HEK293T (cell line): ENCODE measurements around the gene SRP68.

Experiments
- ARNT ChIP-seq: fragments of 450-650 bp; IDR thresholded peaks from 2 replicates; pipeline ENCODE4 v1.6.1; 2017; ENCODE audit warnings: mild to moderate bottlenecking
- BHLHE40 ChIP-seq: fragments of 450-650 bp; IDR thresholded peaks from 2 replicates; pipeline ENCODE4 v1.6.1; 2016; ENCODE audit warnings: mild to moderate bottlenecking, moderate library complexity, borderline replicate concordance
- FOXK2 ChIP-seq: fragments of 450-650 bp; IDR thresholded peaks from 2 replicates; pipeline ENCODE4 v1.6.1; 2016; ENCODE audit warnings: mild to moderate bottlenecking
- HDGF ChIP-seq: fragments of 450-650 bp; IDR thresholded peaks from 2 replicates; pipeline ENCODE4 v1.6.1; 2017; ENCODE audit warnings: antibody characterized with exemption, borderline replicate concordance
- L3MBTL2 ChIP-seq: fragments of 450-650 bp; conservative IDR thresholded peaks from 2 replicates; pipeline ENCODE4 v1.6.1; 2016; ENCODE audit warnings: mild to moderate bottlenecking
- LEF1 ChIP-seq: fragments of 450-650 bp; IDR thresholded peaks from 2 replicates; pipeline ENCODE4 v1.6.1; 2017; ENCODE audit warnings: mild to moderate bottlenecking, borderline replicate concordance
- NFRKB ChIP-seq: fragments of 450-650 bp; IDR thresholded peaks from 2 replicates; pipeline ENCODE4 v1.6.1; 2016; ENCODE audit warnings: mild to moderate bottlenecking, moderate library complexity
- SP1 ChIP-seq: fragments of 450-650 bp; IDR thresholded peaks from 2 replicates; pipeline ENCODE4 v1.6.1; 2017
- SUZ12 ChIP-seq: fragments of 450-650 bp; IDR thresholded peaks from 2 replicates; pipeline ENCODE4 v1.6.1; 2016; ENCODE audit warnings: mild to moderate bottlenecking

DNA sequence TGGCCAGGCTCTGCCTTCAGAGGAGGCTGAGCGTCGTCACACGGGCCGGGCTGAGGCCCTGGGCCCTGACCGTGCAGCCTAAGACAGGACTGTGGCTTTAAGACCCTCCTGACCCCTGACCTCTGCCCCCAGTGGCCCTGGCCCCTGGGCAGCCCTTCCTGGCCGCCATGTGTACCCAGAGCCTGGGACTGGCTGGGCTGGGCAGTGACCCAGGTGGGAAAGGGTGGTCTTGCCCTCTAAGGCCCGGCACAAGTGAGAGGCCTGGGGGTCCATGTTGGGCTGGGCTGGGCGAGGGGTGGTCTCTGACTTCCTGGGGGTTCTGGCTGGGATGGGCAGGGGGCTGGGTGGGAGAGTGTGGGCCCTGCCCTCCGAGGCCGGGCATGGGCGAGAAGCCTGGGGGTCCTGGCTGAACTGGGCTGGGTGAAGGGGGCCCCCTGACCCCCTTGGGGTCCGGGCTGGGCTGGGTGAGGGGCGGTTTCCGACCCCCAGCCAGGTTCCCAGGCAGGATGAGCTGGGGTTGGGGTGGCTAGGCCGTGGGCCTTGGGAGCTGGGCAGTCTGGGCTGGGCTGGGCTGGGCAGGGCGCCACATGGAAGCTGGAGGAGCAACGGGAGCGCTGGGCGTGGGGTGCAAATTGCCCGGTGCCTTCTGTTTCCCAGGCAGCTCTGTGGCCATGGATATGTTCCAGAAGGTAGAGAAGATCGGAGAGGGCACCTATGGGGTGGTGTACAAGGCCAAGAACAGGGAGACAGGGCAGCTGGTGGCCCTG is 71.4 kb downstream of the SRP68 start, which contains the start of gene CDK3:
- TF ChIP-seq FOXK2 (no peak), LEF1 (no peak), SP1 (no peak), ARNT (no peak), BHLHE40 (no peak), L3MBTL2 (no peak), SUZ12 (no peak), HDGF (no peak), NFRKB (no peak)
